Amygdala (tissue), 56 donors: ENCODE measurements around the gene BRD2.

Experiments
- DNase-seq, 56 donors: peaks; one replicate each; lab custom pipeline; 2025; lab: John Stamatoyannopoulos, UW

The BRD2 gene

GRCh38 chr6:32983964-32984621, 15.7 kb downstream of the BRD2 start:
- DNase-seq: no peak

GRCh38 chr6:32984622-32985389, 16.4 kb downstream of the BRD2 start:
- DNase-seq: peak in 53 of 56 donors; percentile 15 to 93 (median 61)

GRCh38 chr6:32989368-32989767, 21.0 kb downstream of the BRD2 start:
- no peak for DNase-seq

- DNase-seq: no peak
Measured at GRCh38 chr6:32991972-32992371, 23.6 kb downstream of the BRD2 start.

GRCh38 chr6:32993363-32993973, 25.1 kb downstream of the BRD2 start:
- no peak for DNase-seq

GRCh38 chr6:32995448-32995847, 27.1 kb downstream of the BRD2 start:
- DNase-seq: no peak

GRCh38 chr6:33000055-33000454, 31.7 kb downstream of the BRD2 start:
- no peak for DNase-seq

GRCh38 chr6:33001685-33002084, 33.3 kb downstream of the BRD2 start:
- DNase-seq: no peak

- DNase-seq: no peak
Measured at GRCh38 chr6:33004940-33005339, 36.5 kb downstream of the BRD2 start.

GRCh38 chr6:33007831-33008400, 39.5 kb downstream of the BRD2 start:
- DNase-seq: no peak

- DNase-seq: peak in 5 of 56 donors; percentile 4 to 44 (median 14)
Measured at GRCh38 chr6:33008944-33009861, 40.8 kb downstream of the BRD2 start, which contains the start of gene HLA-DOA. TSS of gene HLA-DOA (minus strand) at chr6:33009591.

- no peak for DNase-seq
Measured at GRCh38 chr6:33010356-33010755, 42.0 kb downstream of the BRD2 start.

- no peak for DNase-seq
Measured at GRCh38 chr6:33013608-33014007, 45.2 kb downstream of the BRD2 start.

- DNase-seq: peak in 21 of 56 donors; percentile 3 to 72 (median 22)
Measured at GRCh38 chr6:33014841-33015634, 46.6 kb downstream of the BRD2 start.

GRCh38 chr6:33015798-33016197, 47.4 kb downstream of the BRD2 start:
- DNase-seq: no peak

- no peak for DNase-seq
Measured at GRCh38 chr6:33017018-33017417, 48.6 kb downstream of the BRD2 start.

GRCh38 chr6:33017694-33018353, 49.4 kb downstream of the BRD2 start:
- no peak for DNase-seq

- no peak for DNase-seq
Measured at GRCh38 chr6:33018418-33018817, 50.0 kb downstream of the BRD2 start.

GRCh38 chr6:33018904-33019303, 50.5 kb downstream of the BRD2 start:
- DNase-seq: peak in 24 of 56 donors; percentile 11 to 73 (median 33)
